ENCODE results near the gene ZNF219. TPM values are rescaled to one million over a fixed set of nuclear protein-coding genes. Genes with fewer than 3 reads are reported as not detected.

Gene ZNF219
- total and polyA plus RNA-seq, 2 of the 13 experiments (the other 11 are each of a cell fraction or from before 2014, with no cell fraction given): 34.5 to 36.6 TPM

DNA sequence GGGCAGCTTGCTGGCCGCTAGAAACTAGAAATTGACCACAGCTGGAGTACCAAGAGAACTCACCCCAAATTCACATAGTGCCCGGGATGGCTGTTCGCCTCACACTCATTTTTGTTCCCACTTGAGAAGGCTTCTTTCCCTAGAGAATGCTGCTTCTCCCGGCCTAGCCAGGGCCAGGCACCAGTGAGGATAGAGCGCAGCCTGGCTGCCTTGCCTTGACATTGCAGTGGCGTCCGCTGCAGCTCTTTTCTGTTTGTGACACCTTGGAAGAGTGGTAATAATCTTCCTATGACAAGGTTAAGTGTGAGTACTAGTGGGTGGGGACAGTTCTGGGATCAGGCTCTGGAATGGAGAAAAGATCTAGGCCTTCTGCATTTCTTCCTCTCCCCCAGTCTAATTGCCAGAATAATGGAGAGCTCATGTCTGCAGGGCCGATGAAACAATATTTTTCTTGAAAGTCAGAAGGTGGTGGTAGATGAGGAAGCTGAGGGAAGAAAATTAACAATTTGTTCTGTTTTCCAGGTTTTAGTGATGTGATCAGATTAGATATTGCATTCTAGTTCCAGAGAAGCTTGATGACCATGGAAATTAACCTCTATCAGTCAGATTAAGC is 6.1 kb upstream of the ZNF219 start (continued):
- TF ChIP-seq, protein P1, sequence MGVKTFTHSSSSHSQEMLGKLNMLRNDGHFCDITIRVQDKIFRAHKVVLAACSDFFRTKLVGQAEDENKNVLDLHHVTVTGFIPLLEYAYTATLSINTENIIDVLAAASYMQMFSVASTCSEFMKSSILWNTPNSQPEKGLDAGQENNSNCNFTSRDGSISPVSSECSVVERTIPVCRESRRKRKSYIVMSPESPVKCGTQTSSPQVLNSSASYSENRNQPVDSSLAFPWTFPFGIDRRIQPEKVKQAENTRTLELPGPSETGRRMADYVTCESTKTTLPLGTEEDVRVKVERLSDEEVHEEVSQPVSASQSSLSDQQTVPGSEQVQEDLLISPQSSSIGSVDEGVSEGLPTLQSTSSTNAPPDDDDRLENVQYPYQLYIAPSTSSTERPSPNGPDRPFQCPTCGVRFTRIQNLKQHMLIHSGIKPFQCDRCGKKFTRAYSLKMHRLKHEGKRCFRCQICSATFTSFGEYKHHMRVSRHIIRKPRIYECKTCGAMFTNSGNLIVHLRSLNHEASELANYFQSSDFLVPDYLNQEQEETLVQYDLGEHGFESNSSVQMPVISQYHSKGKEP (CRISPR knock-in tag; IDR thresholded peaks at IDR 0.05): no peak
- TF ChIP-seq TCF7 (IDR thresholded peaks at IDR 0.05; ENCODE audit: low read depth) (no peak), ZNF512B (CRISPR knock-in tag; IDR thresholded peaks at IDR 0.05; ENCODE audit: borderline replicate concordance) (0 out of 2 replicates have a peak, but pooled peaks have one; percentile 7), FUBP1 (CRISPR knock-in tag; IDR thresholded peaks at IDR 0.05; ENCODE audit: borderline replicate concordance) (no peak), SIN3A (IDR thresholded peaks at IDR 0.05; ENCODE audit: borderline replicate concordance, low read depth, low read length) (peak; percentile 19; the same call in 1 of the 2 replicates), MAFG (CRISPR knock-in tag; IDR thresholded peaks at IDR 0.05) (no peak), KLF16 (CRISPR knock-in tag; IDR thresholded peaks at IDR 0.05) (no peak), ZNF337 (CRISPR knock-in tag; IDR thresholded peaks at IDR 0.05; ENCODE audit: borderline replicate concordance, low read depth) (no peak; the same call in 1 of the 2 replicates), CENPT (CRISPR knock-in tag; IDR thresholded peaks at IDR 0.05; ENCODE audit: low read depth) (no peak), FOXA3 (CRISPR knock-in tag; IDR thresholded peaks at IDR 0.05) (no peak), NR3C1 (CRISPR knock-in tag; IDR thresholded peaks at IDR 0.05) (no peak), PHF20 (CRISPR knock-in tag; IDR thresholded peaks at IDR 0.05) (no peak), ZNF563 (CRISPR knock-in tag; IDR thresholded peaks at IDR 0.05) (no peak), HNF1B (CRISPR knock-in tag; IDR thresholded peaks at IDR 0.05) (no peak), GATAD1 (CRISPR knock-in tag; IDR thresholded peaks at IDR 0.05) (no peak; the same call in 1 of the 2 replicates), THAP11 (CRISPR knock-in tag; IDR thresholded peaks at IDR 0.05) (no peak)
- TF ChIP-seq, protein P2, sequence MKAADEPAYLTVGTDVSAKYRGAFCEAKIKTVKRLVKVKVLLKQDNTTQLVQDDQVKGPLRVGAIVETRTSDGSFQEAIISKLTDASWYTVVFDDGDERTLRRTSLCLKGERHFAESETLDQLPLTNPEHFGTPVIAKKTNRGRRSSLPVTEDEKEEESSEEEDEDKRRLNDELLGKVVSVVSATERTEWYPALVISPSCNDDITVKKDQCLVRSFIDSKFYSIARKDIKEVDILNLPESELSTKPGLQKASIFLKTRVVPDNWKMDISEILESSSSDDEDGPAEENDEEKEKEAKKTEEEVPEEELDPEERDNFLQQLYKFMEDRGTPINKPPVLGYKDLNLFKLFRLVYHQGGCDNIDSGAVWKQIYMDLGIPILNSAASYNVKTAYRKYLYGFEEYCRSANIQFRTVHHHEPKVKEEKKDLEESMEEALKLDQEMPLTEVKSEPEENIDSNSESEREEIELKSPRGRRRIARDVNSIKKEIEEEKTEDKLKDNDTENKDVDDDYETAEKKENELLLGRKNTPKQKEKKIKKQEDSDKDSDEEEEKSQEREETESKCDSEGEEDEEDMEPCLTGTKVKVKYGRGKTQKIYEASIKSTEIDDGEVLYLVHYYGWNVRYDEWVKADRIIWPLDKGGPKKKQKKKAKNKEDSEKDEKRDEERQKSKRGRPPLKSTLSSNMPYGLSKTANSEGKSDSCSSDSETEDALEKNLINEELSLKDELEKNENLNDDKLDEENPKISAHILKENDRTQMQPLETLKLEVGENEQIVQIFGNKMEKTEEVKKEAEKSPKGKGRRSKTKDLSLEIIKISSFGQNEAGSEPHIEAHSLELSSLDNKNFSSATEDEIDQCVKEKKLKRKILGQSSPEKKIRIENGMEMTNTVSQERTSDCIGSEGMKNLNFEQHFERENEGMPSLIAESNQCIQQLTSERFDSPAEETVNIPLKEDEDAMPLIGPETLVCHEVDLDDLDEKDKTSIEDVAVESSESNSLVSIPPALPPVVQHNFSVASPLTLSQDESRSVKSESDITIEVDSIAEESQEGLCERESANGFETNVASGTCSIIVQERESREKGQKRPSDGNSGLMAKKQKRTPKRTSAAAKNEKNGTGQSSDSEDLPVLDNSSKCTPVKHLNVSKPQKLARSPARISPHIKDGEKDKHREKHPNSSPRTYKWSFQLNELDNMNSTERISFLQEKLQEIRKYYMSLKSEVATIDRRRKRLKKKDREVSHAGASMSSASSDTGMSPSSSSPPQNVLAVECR (CRISPR knock-in tag; IDR thresholded peaks at IDR 0.05; ENCODE audit: borderline replicate concordance): no peak; the same call in 1 of the 2 replicates

Data from HepG2 (cell line).